ENCODE data around the gene UGGT1. TPM values are rescaled to one million over a fixed set of nuclear protein-coding genes. Genes with fewer than 3 reads are reported as not detected.

Gene UGGT1
- total and polyA plus RNA-seq, 9 of the 15 experiments (the other 6 are each of a cell fraction or from before 2014, with no cell fraction given): 5.1 to 56.4 (median 37.9) TPM

DNA sequence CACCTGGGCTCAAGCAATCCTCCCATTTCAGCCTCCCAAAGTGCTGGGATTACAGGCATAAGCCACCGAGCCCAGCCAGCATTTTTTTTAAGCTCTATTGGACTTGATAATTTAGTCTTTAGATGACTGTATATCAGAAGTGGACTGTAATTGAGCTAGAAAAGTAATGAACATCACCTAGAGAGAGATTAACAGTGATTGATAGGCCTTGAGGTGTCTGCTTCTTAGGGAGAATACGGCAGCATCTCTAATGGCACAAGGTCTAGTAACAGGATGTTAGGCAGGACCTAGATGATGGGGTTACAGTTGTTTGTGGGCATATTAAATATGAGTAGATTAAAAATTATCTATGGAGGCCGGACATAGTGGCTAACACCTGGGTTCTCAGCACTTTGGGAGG lies 17.7 kb upstream of the UGGT1 start:
- Histone ChIP-seq H3K36me3 (ENCODE audit: control insufficient read depth, insufficient read depth, low read length) (no peaks in the 10 kb centered on the region), H3K9ac (ENCODE audit: insufficient read depth in 1 of 2, low read depth in 2 of 2, low read length in 2 of 2) (no peak overlapping the region), H3K79me2 (ENCODE audit: control insufficient read depth, insufficient read depth, low read length) (no peaks in the 10 kb centered on the region), H3K4me1 (replicated peaks in 1 of 2; ENCODE audit: control insufficient read depth in 2 of 2, insufficient read depth in 2 of 2, low read length in 2 of 2) (no peaks in the 10 kb centered on the region; a peak in 1 of 5 replicates), H4K20me1 (replicated peaks; ENCODE audit: control insufficient read depth, insufficient read depth, low read length) (no peaks in the 10 kb centered on the region), H3K27ac (ENCODE audit: extremely low read depth, low read depth, low read length) (no peak overlapping the region), H3K9me1 (ENCODE audit: control insufficient read depth, insufficient read depth, low read length) (no peaks in the 10 kb centered on the region), H3K27me3 (ENCODE audit: control insufficient read depth in 2 of 2, insufficient read depth in 2 of 2, low read length in 2 of 2) (no peaks in the 10 kb centered on the region), H3K9me3 (replicated peaks; ENCODE audit: control insufficient read depth, insufficient read depth, low read depth, low read length) (no peaks in the 10 kb centered on the region), H2AFZ (ENCODE audit: low read depth, low read length) (no peak overlapping the region), H3K4me3 (no peak overlapping the region), H3K4me2 (ENCODE audit: insufficient read depth, low read length) (no peak overlapping the region)
- CTCF ChIA-PET (ENCODE audit: low intra/inter-chr PET ratio): no interaction called here
- DNase-seq (ENCODE audit: extremely low read depth in 1 of 4, low spot score in 3 of 4): no peak
- intact Hi-C loops (cut with micrococcal nuclease): no loop called here
- POLR2A ChIA-PET: no interaction called here
- TF ChIP-seq THAP7 (CRISPR knock-in tag; IDR thresholded peaks at IDR 0.05) (no peak), RERE (CRISPR knock-in tag; IDR thresholded peaks at IDR 0.05; ENCODE audit: borderline replicate concordance) (no peak), DACH1 (IDR thresholded peaks at IDR 0.05; ENCODE audit: partially characterized antibody) (no peak)
- TF ChIP-seq, protein P1, sequence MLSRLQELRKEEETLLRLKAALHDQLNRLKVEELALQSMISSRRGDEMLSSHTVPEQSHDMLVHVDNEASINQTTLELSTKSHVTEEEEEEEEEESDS (CRISPR knock-in tag; IDR thresholded peaks at IDR 0.05): no peak
- in situ Hi-C loops (cut with MboI): loop anchor here (5.0 kb wide), 1 partner anchor 84 kb away; no protein-coding TSS in a partner anchor
- no TSS peak for BruUV-seq (replicated peaks)
- ATAC-seq: no peak
- FAIRE-seq: no peak
- WGBS (ENCODE audit: insufficient coverage, low coverage, missing lambda C conversion rate): 11% methylated on average over 3 of the region's 3 CpGs
